GM19467 (cell line): ENCODE data around the gene FRAT1.
"Not testable (repeated sequence)": the region's sequence is repeated elsewhere in the genome, so short reads cannot be mapped to it uniquely, and the experiment has no call there.

Source experiments
- ATAC-seq: cut with Tn5 transposase; IDR thresholded peaks from one replicate; pipeline ENCODE4 v1.9.1; 2021; ENCODE audit warnings: mild to moderate bottlenecking, moderate library complexity; ENCODE audit not compliant: unreplicated experiment

Gene FRAT1, protein sequence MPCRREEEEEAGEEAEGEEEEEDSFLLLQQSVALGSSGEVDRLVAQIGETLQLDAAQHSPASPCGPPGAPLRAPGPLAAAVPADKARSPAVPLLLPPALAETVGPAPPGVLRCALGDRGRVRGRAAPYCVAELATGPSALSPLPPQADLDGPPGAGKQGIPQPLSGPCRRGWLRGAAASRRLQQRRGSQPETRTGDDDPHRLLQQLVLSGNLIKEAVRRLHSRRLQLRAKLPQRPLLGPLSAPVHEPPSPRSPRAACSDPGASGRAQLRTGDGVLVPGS

GRCh38 chr10:97318772-97319651 lies at the start of gene FRAT1:
Gene FRAT1, plus strand, starts transcription at chr10:97319271. Its CDS starts 183 bp downstream, at chr10:97319454.
- peak; percentile 65 for ATAC-seq

- no peak for ATAC-seq
Observed at GRCh38 chr10:97270523-97271154, 48.4 kb upstream of the FRAT1 start.

GRCh38 chr10:97273700-97274099 lies 45.4 kb upstream of the FRAT1 start:
- ATAC-seq = no peak

GRCh38 chr10:97274828-97275227 lies 44.2 kb upstream of the FRAT1 start:
- ATAC-seq = no peak

DNA sequence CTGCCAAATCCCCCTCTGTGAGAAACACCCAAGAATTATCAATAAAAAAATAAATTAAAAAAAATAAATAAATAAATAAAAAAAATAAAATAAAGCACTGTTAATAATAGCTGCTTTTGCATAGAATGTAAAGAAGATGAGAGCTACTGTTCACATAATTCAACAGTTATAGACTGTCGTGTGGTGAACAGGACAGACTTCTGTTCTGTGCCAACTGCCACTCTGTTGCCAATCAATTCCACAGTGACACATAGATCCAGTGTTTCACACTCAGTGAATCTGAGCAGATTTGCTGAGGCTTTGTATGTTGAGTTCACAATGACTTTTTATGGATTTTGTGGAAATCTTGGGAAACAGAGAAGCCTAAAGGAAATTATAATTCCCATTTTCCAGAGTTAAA lies 41.5 kb upstream of the FRAT1 start:
- ATAC-seq = no peak

DNA sequence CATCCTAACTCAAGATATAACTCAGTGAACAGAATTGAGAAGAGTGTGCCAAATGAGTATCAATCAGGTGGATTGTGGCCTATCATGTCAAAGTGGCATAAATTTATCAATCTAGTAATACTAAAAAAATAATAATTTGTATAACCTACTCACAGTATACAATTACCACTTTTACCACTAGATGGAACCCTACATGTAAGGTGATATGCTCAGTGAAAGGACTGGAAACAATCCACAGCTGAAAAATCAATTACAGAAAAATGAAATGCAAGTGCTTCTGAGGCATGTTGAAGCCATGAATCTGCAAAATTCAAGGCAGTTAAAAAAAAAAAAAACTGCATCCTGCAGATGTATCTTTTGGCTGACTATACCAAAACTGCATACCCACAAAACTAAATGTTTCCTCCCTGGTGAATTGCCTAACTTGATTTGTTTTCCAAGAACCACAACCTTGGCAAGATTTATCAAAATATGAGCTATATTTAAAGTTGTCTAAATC lies 40.5 kb upstream of the FRAT1 start:
- ATAC-seq = no peak

DNA sequence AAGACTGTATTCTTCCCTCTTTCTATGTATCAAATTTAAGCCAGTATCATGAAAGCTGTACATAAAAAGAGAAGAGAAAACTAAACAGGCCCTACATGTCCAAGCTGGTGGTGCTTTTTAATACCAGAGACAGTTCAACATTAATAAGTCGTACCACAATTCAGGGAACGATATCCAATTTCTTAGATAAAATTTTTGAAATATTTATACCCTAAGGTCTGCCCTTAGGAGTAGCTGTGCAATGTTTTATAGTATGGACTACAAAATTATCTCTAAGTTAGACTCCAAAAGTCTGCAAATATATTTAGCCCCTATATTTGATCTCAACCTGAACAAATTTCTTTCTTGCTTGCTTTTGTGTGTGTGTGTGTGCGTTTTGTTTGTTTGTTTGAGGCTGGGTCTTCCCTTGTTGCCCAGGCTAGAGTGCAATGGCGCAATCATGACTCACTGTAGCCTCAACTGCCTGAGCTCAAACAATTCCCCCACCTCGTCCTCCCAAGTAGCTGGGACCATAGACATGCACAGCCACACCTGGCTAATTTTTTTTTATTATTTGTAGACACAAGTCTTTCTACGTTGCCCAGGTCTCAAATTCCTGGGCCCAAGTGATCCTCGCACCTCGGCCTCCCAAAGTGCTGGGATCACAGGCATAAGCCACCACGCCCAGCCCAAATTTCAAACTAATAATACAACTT lies 39.8 kb upstream of the FRAT1 start:
- no peak for ATAC-seq

- no peak for ATAC-seq
Observed at GRCh38 chr10:97280783-97281182, 38.3 kb upstream of the FRAT1 start.

DNA sequence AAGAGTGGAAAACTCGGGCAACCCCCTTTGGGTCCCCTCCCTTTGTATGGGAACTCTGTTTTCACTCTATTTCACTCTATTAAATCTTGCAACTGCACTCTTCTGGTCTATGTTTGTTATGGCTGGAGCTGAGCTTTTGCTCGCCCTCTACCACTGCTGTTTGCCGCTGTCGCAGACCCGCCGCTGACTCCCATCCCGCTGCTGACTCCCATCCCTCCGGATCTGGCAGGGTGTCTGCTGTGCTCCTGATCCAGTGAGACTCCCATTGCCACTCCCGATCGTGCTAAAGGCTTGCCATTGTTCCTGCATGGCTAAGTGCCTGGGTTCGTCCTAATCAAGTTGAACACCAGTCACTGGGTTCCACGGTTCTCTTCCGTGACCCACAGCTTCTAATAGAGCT lies 29.0 kb upstream of the FRAT1 start:
- ATAC-seq = not testable (repeated sequence)

- ATAC-seq = not testable (repeated sequence)
Observed at GRCh38 chr10:97290576-97291356, 28.3 kb upstream of the FRAT1 start.

DNA sequence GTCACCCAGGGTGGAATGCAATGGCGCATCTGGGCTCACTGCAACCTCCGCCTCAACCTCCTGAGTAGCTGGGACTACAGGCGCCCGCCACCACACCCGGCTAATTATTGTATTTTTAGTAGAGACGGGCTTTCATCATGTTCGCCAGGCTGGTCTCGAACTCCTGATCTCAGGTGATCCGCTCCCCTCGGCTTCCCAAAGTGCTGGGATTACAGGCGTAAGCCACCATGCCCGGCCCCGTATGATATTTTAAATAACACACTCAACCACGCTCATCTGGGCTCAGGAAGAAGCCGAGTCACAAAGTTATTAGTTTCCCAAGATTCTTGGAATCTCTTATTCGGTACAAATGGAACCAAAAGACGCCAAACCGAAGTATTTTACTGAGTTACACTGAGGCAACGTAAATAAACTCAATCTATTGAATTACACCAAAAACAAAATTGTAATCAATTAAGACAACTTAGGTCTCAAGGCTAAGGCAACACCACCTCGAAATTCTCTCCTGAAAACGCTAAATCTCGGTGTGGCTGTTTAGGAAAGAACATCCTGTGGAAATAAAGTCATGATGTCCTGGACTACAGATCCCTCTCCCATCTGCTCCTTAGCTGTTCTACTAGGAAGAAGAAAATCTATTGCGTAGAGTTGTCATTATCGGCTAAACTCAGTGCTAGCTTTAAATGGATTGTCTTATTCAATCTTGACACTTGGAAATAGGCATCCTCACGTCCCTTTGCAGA lies 27.5 kb upstream of the FRAT1 start:
- ATAC-seq = no peak

DNA sequence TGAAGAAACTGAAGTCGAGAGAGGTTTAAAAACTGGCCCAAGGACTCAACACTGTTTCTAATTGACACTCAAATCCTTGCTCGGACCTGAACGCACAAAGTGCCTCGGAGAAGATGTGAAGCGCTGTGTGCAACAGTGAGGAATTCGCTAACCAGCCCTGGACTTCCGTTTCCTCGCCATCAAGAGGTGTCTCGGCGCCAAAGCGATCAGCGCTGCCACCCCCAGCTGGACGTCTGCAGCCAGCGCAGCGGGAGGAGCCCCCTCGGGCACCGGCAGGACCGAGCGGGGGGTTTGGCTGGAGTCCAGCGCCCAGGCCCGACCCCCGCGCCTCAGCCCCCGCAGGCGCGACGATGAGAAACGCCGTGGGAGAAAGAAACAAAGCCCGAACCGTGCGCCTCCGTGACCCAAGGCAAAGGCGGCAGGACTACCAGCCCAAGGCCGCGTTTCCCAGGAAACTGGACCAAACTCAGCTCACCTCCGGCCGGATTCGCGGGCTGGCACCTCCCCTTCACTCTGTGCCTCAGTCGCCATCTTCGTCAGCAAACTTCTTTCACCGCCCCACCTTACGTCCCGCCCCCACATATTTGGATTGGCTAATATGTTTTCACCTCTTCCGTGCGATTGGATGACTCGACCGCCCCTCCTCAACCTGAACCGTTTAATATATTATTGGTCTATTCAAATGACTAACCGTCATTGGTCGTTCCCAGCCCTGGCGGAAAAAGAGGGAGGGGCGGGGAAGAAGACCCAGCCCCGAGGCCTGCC lies 26.8 kb upstream of the FRAT1 start, which contains the start of gene ARHGAP19:
Gene ARHGAP19 (minus strand): TSS at position 541 of the 765 bp plus-strand sequence. CDS start 10 bp downstream, at position 531.
- peak; percentile 94 for ATAC-seq

DNA sequence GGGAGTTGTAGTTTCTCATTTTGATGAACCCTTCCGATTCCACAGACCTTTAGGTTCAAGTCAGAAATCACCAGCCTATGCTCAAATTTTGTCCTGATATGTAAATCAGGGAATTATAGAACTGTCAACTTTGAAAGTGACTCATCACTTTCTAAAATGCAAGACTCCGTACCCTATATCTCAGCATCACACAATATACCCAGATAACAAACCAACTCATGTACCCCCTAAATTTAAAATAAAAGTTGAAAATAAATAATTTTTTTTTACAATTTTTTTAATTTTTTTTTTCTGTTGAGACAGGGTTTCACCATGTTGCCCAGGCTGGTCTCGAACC lies 26.2 kb upstream of the FRAT1 start:
- ATAC-seq = no peak

GRCh38 chr10:97297556-97298222 lies 21.4 kb upstream of the FRAT1 start:
- ATAC-seq = no peak

DNA sequence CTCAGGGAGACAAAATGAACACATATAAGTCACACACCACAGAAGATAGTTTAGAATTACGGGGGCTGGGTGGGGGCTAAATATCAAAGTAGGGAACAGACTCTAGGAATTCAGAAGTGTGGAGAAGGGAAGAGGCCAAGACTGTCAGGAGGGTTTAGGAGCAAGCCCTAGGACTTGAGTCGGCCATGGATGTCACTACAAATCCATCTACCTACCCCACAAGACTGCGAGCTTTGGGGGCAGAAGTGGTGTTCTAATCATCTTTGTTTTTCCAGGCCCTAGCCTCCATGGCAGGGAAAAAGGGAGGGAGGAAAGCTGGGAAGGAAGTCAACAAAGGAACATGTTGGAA lies 20.9 kb upstream of the FRAT1 start:
- ATAC-seq = no peak

- ATAC-seq = no peak
Observed at GRCh38 chr10:97300980-97301379, 18.1 kb upstream of the FRAT1 start.

DNA sequence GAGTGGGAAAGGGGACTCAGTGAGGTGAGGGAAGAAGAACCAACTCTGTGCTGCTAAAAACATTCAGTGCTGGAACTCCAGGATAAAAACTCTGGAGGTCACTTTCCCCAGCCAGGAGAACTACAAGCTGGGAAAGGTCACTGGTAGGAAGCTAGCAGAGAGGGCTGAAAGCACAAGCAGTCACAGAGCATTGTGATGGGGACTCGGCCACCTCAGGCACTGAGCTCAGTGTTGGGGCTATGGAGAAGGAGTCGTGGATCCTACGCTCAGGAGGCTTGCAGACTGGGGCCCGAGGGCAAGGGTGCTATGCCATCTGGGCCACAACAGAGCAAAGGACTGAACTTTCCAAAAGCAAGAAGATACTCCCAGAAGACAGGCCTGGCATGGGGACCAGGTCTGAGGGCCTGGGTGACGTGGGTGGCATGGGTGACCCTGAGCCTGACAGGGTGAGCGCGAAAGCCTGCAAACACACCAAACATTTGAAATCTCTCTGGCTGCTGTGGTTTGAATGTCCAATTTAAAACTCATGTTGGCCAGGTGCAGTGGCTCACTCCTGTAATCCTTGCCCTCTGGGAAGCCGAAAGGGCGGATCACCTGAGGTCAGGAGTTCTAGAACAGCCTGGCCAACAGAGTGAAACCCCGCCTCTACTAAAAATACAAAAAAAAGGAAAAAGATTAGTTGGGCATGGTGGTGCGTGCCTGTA lies 16.8 kb upstream of the FRAT1 start:
- no peak for ATAC-seq

DNA sequence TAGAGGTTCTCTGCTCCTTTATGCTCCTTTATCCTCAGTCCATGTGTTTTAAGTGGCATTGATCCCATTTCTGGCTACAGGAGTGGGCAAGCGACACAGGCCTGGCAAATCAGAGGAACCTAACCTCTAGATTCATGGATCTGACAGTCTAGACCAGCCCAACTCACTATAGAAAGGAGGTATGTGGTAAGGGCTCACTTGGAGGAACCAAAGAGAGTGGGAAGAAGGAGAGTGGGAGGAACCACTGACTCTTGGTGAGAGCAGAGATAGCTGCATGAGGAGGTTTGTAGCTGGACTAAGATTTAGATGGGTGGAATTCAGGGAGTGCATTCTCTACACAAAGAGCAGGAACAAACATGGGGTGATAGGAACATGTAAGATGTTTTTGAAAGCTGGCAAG lies 11.6 kb upstream of the FRAT1 start:
- ATAC-seq = no peak
